Measurements from ENCODE around the gene WASF2.

The WASF2 gene

DNA sequence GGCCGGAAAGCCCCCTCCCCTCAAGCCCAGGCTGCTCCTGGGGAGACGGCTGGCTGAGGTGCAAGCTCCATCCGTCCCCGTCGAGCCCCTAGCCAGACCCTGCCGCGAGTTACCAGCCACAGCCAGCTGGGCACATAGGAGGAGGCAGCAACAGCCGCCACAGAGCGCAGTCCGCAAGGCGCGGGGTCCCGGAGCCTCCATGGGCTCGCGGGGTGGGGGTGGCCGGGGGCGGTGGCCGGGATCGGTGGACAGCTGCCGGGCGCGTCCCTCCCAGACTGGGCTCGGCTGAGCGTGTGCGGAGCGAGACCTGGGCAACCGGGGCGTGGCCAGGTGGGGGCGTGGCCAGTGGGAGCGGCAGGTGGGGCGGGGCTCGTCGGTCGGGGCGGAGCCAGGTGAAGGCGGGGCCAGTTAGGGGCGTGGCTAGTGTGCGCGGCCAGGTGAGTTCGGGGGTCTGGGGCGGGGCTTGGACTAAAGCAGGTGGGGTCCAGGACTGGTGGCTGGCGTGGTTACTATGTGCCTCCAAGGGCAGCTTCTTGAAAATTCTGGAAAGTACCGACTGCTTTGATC, 106.8 kb downstream of the WASF2 start, which contains the start of gene CD164L2:
Gene CD164L2 (minus strand): TSS at position 295 of the 567 bp plus-strand sequence. CDS start 94 bp downstream, at position 201.
- Histone ChIP-seq H2AFZ (ENCODE audit: low read depth, low read length) (no peak within 1 kb of the TSS), H3K9me3 (ENCODE audit: low read length) (no peaks in the 10 kb centered on the region), H3K36me3 (ENCODE audit: insufficient read depth, low read length) (no peaks in the 10 kb centered on the region), H3K27me3 (ENCODE audit: insufficient read depth, low read length) (peaks cover 34% of the 10 kb centered on the region), H3K4me1 (ENCODE audit: insufficient read depth, low read length) (no peaks in the 10 kb centered on the region), H3K4me3 (ENCODE audit: low read length) (no peak within 1 kb of the TSS)

GRCh38 chr1:27381969-27382762, 107.8 kb downstream of the WASF2 start:
- H2AFZ ChIP-seq (ENCODE audit: low read depth, low read length) = no peak overlapping the region
- no peaks in the 10 kb centered on the region for H3K4me1 ChIP-seq (ENCODE audit: insufficient read depth, low read length)
- H3K27me3 ChIP-seq (ENCODE audit: insufficient read depth, low read length) = peaks cover 34% of the 10 kb centered on the region
- H3K4me3 ChIP-seq (ENCODE audit: low read length) = no peak overlapping the region
- H3K36me3 ChIP-seq (ENCODE audit: insufficient read depth, low read length) = no peaks in the 10 kb centered on the region
- no peaks in the 10 kb centered on the region for H3K9me3 ChIP-seq (ENCODE audit: low read length)

GRCh38 chr1:27380766-27381733, 108.9 kb downstream of the WASF2 start:
- Histone ChIP-seq H3K27me3 (ENCODE audit: insufficient read depth, low read length) (peaks cover 34% of the 10 kb centered on the region), H3K9me3 (ENCODE audit: low read length) (no peaks in the 10 kb centered on the region), H3K36me3 (ENCODE audit: insufficient read depth, low read length) (no peaks in the 10 kb centered on the region), H3K4me1 (ENCODE audit: insufficient read depth, low read length) (no peaks in the 10 kb centered on the region), H3K4me3 (ENCODE audit: low read length) (no peak overlapping the region), H2AFZ (ENCODE audit: low read depth, low read length) (no peak overlapping the region)

- H3K9me3 ChIP-seq (ENCODE audit: low read length) = no peaks in the 10 kb centered on the region
- H3K4me1 ChIP-seq (ENCODE audit: insufficient read depth, low read length) = no peaks in the 10 kb centered on the region
- peaks cover 34% of the 10 kb centered on the region for H3K27me3 ChIP-seq (ENCODE audit: insufficient read depth, low read length)
- H3K36me3 ChIP-seq (ENCODE audit: insufficient read depth, low read length) = no peaks in the 10 kb centered on the region
- H2AFZ ChIP-seq (ENCODE audit: low read depth, low read length) = no peak overlapping the region
- H3K4me3 ChIP-seq (ENCODE audit: low read length) = no peak overlapping the region
Measured at GRCh38 chr1:27380224-27380623, 109.7 kb downstream of the WASF2 start.

DNA sequence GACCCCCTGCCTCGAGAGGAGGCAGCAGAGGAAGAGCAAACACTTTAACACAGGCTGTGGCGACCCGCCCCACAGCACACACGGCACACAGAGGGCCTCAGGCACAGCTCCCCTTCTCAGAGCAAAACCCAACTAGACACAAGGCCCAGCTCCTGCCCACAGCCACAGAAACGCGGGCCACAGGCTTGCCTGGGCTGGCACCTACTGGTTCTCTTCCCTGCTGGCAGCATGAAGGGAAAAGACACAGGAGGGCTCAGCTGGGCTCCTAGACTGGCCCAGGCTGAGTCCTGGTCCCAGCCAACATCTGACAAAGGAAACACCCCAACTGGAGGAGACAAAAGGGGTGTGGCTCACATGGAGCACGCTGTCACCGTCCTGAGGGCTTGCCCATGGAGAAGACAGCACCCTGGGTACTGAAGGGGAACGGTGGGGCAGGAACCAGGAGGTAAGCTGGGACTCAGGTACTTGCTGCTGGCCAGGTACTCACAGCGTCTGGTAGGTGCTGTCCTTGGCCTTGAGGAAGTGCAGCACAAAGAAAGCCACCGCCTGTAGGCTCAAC, 110.3 kb downstream of the WASF2 start:
- no peaks in the 10 kb centered on the region for H3K4me1 ChIP-seq (ENCODE audit: insufficient read depth, low read length)
- H3K27me3 ChIP-seq (ENCODE audit: insufficient read depth, low read length) = peaks cover 34% of the 10 kb centered on the region
- no peak overlapping the region for H3K4me3 ChIP-seq (ENCODE audit: low read length)

DNA sequence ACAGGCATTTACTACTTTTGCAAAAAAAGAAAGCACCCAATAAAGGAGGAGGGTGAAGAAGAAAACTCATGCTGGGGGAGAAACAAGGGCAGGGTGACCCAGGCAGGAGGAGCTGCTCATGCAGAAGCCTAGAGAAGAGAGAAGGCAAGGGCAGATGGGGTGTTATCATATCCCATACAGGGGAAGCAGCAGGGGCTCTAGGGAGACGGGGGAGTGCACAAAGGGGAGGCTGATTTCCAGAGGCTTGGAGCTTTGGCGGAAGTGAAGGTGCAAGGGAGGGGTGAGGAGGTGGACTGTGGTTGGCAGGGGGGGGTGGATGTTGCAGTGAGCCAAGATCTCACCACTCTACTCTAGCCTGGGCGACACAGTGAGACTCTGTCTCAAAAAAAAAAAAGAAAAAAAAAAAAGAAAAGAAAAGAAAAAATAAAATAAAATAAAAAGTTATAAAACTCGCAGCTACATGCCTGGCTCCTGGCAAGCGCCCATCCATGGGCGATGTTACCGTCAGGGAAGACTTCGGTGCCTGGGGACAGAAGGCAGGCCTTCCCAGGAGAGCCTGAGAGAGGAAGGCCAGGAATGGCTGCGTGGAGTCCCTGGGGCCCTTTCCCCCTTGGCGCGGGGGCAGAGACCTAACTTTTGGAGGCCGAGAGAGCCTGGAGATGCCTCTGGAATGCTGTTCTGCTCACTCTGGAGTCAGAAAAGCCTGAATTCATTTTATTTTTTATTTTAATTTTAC, 112.0 kb downstream of the WASF2 start:
- no peaks in the 10 kb centered on the region for H3K4me1 ChIP-seq (ENCODE audit: insufficient read depth, low read length)
- H3K27me3 ChIP-seq (ENCODE audit: insufficient read depth, low read length) = peaks cover 26% of the 10 kb centered on the region
- H3K4me3 ChIP-seq (ENCODE audit: low read length) = no peak overlapping the region
- H3K9me3 ChIP-seq (ENCODE audit: low read length) = no peaks in the 10 kb centered on the region
- H2AFZ ChIP-seq (ENCODE audit: low read depth, low read length) = no peak overlapping the region
- no peaks in the 10 kb centered on the region for H3K36me3 ChIP-seq (ENCODE audit: insufficient read depth, low read length)

More for the DNA sequence above, 110.3 kb downstream of the WASF2 start:
- H3K9me3 ChIP-seq (ENCODE audit: low read length) = no peaks in the 10 kb centered on the region
- no peak overlapping the region for H2AFZ ChIP-seq (ENCODE audit: low read depth, low read length)
- no peaks in the 10 kb centered on the region for H3K36me3 ChIP-seq (ENCODE audit: insufficient read depth, low read length)

DNA sequence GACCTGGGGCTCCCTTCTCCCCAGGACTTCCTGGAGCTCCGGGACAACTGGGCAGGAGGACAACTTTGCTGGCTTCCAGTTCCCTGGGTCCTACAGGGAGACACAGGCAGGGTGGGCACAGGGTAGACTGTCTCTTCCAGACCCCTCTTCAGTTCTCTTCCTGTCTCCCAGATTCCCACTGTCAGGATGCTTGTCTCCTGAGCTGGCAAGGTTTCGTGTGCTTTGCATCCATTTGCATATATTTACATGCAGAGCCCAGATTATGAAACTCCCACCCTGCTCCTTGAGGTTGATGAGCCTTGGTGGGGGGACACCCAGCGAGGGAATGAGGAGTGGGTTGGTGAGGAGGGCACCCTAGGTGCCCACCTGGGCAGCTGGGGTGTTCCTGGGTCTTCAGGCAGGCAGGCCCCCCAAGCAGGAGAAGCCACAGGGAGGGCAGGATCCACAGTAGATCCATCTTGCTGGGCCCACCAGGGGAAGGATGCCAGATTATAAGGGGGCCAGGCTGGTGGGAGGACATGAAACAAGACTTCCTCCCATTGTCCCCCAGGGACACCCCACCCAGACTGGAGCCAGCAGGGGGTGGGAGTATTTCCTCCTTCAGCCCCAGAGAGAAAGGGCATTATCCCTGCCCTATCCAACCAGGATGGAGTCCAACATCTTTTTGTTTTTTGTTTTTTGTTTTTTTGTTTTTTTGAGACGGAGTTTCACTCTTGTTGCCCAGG, 115.4 kb downstream of the WASF2 start, which contains the start of gene FCN3:
Gene FCN3 (minus strand): TSS at position 463 of the 725 bp plus-strand sequence. CDS start 6 bp downstream, at position 457.
- Histone ChIP-seq H3K36me3 (ENCODE audit: insufficient read depth, low read length) (no peaks in the 10 kb centered on the region), H3K27me3 (ENCODE audit: insufficient read depth, low read length) (peaks cover 2% of the 10 kb centered on the region), H2AFZ (ENCODE audit: low read depth, low read length) (no peak within 1 kb of the TSS), H3K4me1 (ENCODE audit: insufficient read depth, low read length) (no peaks in the 10 kb centered on the region), H3K4me3 (ENCODE audit: low read length) (no peak within 1 kb of the TSS), H3K9me3 (ENCODE audit: low read length) (no peaks in the 10 kb centered on the region)

GRCh38 chr1:27372808-27373690, 116.9 kb downstream of the WASF2 start:
- H3K4me3 ChIP-seq (ENCODE audit: low read length) = no peak overlapping the region
- H3K9me3 ChIP-seq (ENCODE audit: low read length) = no peaks in the 10 kb centered on the region
- H2AFZ ChIP-seq (ENCODE audit: low read depth, low read length) = no peak overlapping the region
- H3K36me3 ChIP-seq (ENCODE audit: insufficient read depth, low read length) = no peaks in the 10 kb centered on the region
- no peaks in the 10 kb centered on the region for H3K27me3 ChIP-seq (ENCODE audit: insufficient read depth, low read length)
- no peaks in the 10 kb centered on the region for H3K4me1 ChIP-seq (ENCODE audit: insufficient read depth, low read length)

- H3K36me3 ChIP-seq (ENCODE audit: insufficient read depth, low read length) = no peaks in the 10 kb centered on the region
- no peaks in the 10 kb centered on the region for H3K9me3 ChIP-seq (ENCODE audit: low read length)
- H3K27me3 ChIP-seq (ENCODE audit: insufficient read depth, low read length) = no peaks in the 10 kb centered on the region
Measured at GRCh38 chr1:27372022-27372807, 117.8 kb downstream of the WASF2 start.

GRCh38 chr1:27368869-27369582, 120.9 kb downstream of the WASF2 start:
- Histone ChIP-seq H2AFZ (ENCODE audit: low read depth, low read length) (no peak overlapping the region), H3K4me3 (ENCODE audit: low read length) (no peak overlapping the region), H3K36me3 (ENCODE audit: insufficient read depth, low read length) (no peaks in the 10 kb centered on the region), H3K27me3 (ENCODE audit: insufficient read depth, low read length) (no peaks in the 10 kb centered on the region), H3K9me3 (ENCODE audit: low read length) (no peaks in the 10 kb centered on the region), H3K4me1 (ENCODE audit: insufficient read depth, low read length) (peaks cover 16% of the 10 kb centered on the region)

More at GRCh38 chr1:27372022-27372807, 117.8 kb downstream of the WASF2 start:
- H3K4me1 ChIP-seq (ENCODE audit: insufficient read depth, low read length) = peaks cover 4% of the 10 kb centered on the region
- no peak overlapping the region for H2AFZ ChIP-seq (ENCODE audit: low read depth, low read length)
- H3K4me3 ChIP-seq (ENCODE audit: low read length) = no peak overlapping the region
